Measurements from ENCODE around the gene RUNX1.

GRCh38 chr21:34748862-34749261 lies 300.2 kb downstream of the RUNX1 start:
- TF ChIP-seq CTCF (IDR thresholded peaks at IDR 0.05), result no peak
- no peak for TF ChIP-seq POLR2A (IDR thresholded peaks at IDR 0.05)

All from right lobe of liver (tissue), 4 donors.